Erythroblast (primary cell): ENCODE measurements around the gene CD248.

ENCODE experiments used
- GATA1 ChIP-seq: IDR thresholded peaks from 2 replicates; pipeline ENCODE4 v1.6.1; 2011; ENCODE audit warnings: low read depth, mild to moderate bottlenecking, control low read depth, low read length, moderate library complexity
- POLR2A ChIP-seq: IDR thresholded peaks from 2 replicates; pipeline ENCODE4 v1.6.1; 2011; ENCODE audit warnings: mild to moderate bottlenecking, low read length

- TF ChIP-seq POLR2A, result no peak
- TF ChIP-seq GATA1, result no peak
Measured at GRCh38 chr11:66341502-66342126, 24.8 kb upstream of the CD248 start.
